OCI-LY7 (cell line): Measurements from ENCODE around the gene E2F4. TPM values are rescaled to one million over a fixed set of nuclear protein-coding genes. Genes with fewer than 3 reads are reported as not detected.

ENCODE experiments used
- BruUV-seq: library from RNA; stranded (reverse); fragments of 400-500 nt; replicated peaks from 2 replicates; lab custom pipeline; 2021; lab: Mats Ljungman, UMichigan
- CTCF ChIA-PET: fragments of 300-600 bp; sonication (Branson Sonifier 250); formaldehyde crosslinking; loops from one replicate; lab custom pipeline; 2022; ENCODE audit warnings: antibody characterized with exemption; ENCODE audit not compliant: unreplicated experiment; lab: Charles Lee
- POLR2A ChIA-PET: fragments of 300-600 bp; sonication (Branson Sonifier 250); formaldehyde crosslinking; loops from one replicate; lab custom pipeline; 2022; ENCODE audit warnings: antibody characterized with exemption; lab: Charles Lee
- DNase-seq: peaks from one replicate; pipeline ENCODE4 v3.0.0-alpha.2; 2015; ENCODE audit warnings: low spot score
- H2AFZ ChIP-seq: fragments of 200-600 bp; sonication (generic), shearing (Covaris generic); 2 replicates; pipeline ENCODE4 v1.6.1; 2014; ENCODE audit warnings: mild to moderate bottlenecking, antibody characterized with exemption, low read length, moderate library complexity
- H3K27ac ChIP-seq: fragments of 200-600 bp; sonication (generic); 2 replicates; pipeline ENCODE4 v1.5.1; 2014; ENCODE audit warnings: mixed run types, low read depth, mild to moderate bottlenecking, moderate library complexity, low read length, inconsistent platforms; ENCODE audit not compliant: poor library complexity, severe bottlenecking
- H3K36me3 ChIP-seq: fragments of 200-600 bp; sonication (generic); 2 replicates; pipeline ENCODE4 v1.6.1; 2014; ENCODE audit warnings: mild to moderate bottlenecking, antibody characterized with exemption, low read length, moderate library complexity, mixed read lengths; ENCODE audit not compliant: insufficient read depth
- H3K4me1 ChIP-seq: fragments of 200-600 bp; sonication (generic); 2 replicates; pipeline ENCODE4 v1.5.1; 2014; ENCODE audit warnings: mild to moderate bottlenecking, low read length; ENCODE audit not compliant: insufficient read depth, poor library complexity, severe bottlenecking
- H3K4me2 ChIP-seq: fragments of 200-600 bp; sonication (generic); 2 replicates; pipeline ENCODE4 v1.6.1; 2014; ENCODE audit warnings: mild to moderate bottlenecking, low read length
- H3K4me3 ChIP-seq: fragments of 200-600 bp; sonication (generic); 2 replicates; pipeline ENCODE4 v1.5.1; 2014; ENCODE audit warnings: mild to moderate bottlenecking, low read depth, low read length; ENCODE audit not compliant: poor library complexity, severe bottlenecking
- H3K79me2 ChIP-seq: fragments of 200-600 bp; sonication (generic); 2 replicates; pipeline ENCODE4 v1.6.1; 2016; ENCODE audit warnings: low read depth, mild to moderate bottlenecking, low read length, moderate library complexity, mixed read lengths; ENCODE audit not compliant: insufficient read depth
- H3K9me2 ChIP-seq: fragments of 200-600 bp; sonication (generic); 2 replicates; pipeline ENCODE4 v1.6.1; 2016; ENCODE audit warnings: mild to moderate bottlenecking, low read length, mixed read lengths; ENCODE audit not compliant: insufficient read depth
- H3K9me3 ChIP-seq: fragments of 200-600 bp; sonication (generic); 2 replicates; pipeline ENCODE4 v1.6.1; 2014; ENCODE audit warnings: mild to moderate bottlenecking, mixed run types, low read length, mixed read lengths
- H4K20me1 ChIP-seq: fragments of 200-600 bp; sonication (generic); 2 replicates; pipeline ENCODE4 v1.6.1; 2014; ENCODE audit warnings: mild to moderate bottlenecking, antibody characterized with exemption, low read length, moderate library complexity, mixed read lengths; ENCODE audit not compliant: insufficient read depth
- CTCF ChIP-seq: fragments of 200-600 bp; sonication (generic); conservative IDR thresholded peaks from 2 replicates; pipeline ENCODE4 v1.5.1; 2014; ENCODE audit warnings: mild to moderate bottlenecking, antibody characterized with exemption, low read length, moderate library complexity, mixed read lengths
- EZH2phosphoT487 ChIP-seq: fragments of 200-600 bp; sonication (generic); IDR thresholded peaks from 2 replicates; pipeline ENCODE4 v1.6.1; 2018; ENCODE audit warnings: low read depth, borderline replicate concordance, mild to moderate bottlenecking, mixed run types, antibody characterized with exemption, low read length, moderate library complexity, mixed read lengths
- intact Hi-C: fragments of 100-400 bp; cut with micrococcal nuclease; formaldehyde crosslinking; loops from one replicate; pipeline ENCODE4 v1.10.0; 2022; ENCODE audit not compliant: unreplicated experiment
- total RNA-seq, 2 experiments: library from RNA; depleted of rRNA in 1 of 2; stranded (reverse); fragments of >200 nt in 1 of 2; shearing (Covaris generic) in 1 of 2; gene quantifications; 2 replicates each; pipeline ENCODE4 v1.2.3, GENCODE V29; 2014 to 2022

Gene E2F4
- total RNA-seq, 2 experiments from 2014 or later, result 124 to 157 TPM

GRCh38 chr16:67210069-67210937, 18.3 kb downstream of the E2F4 start:
- no peak for DNase-seq
- BruUV-seq, result no TSS peak
- Histone ChIP-seq H3K9me2 (no peaks in the 10 kb centered on the region), H3K27ac (no peak overlapping the region), H2AFZ (no peak overlapping the region), H3K4me1 (no peaks in the 10 kb centered on the region), H4K20me1 (no peaks in the 10 kb centered on the region), H3K9me3 (no peaks in the 10 kb centered on the region), H3K79me2 (no peaks in the 10 kb centered on the region), H3K4me3 (no peak overlapping the region), H3K4me2 (no peak overlapping the region), H3K36me3 (no peaks in the 10 kb centered on the region; the same call in 1 of the 2 replicates)
- intact Hi-C loops, result no loop called here
- CTCF ChIA-PET, result no interaction called here
- POLR2A ChIA-PET, result no interaction called here
- no peak for TF ChIP-seq CTCF
- TF ChIP-seq EZH2phosphoT487, result no peak

- H3K9me2 ChIP-seq, result no peaks in the 10 kb centered on the region
- no peak overlapping the region for H3K4me3 ChIP-seq
- BruUV-seq, result no TSS peak
- TF ChIP-seq EZH2phosphoT487 (no peak), CTCF (no peak)
- DNase-seq, result no peak
- intact Hi-C loops, result no loop called here
- ChIA-PET CTCF (no interaction called here), POLR2A (interaction anchor here (0.6 to 1.6 kb wide), 2 partner anchors 10 to 33 kb away, joined by 3 to 6 read pairs; no protein-coding TSS in a partner anchor)
- H3K4me2 ChIP-seq, result no peak overlapping the region
- no peaks in the 10 kb centered on the region for H3K4me1 ChIP-seq
- no peak overlapping the region for H3K27ac ChIP-seq
- no peak overlapping the region for H2AFZ ChIP-seq
- H4K20me1 ChIP-seq, result no peaks in the 10 kb centered on the region
- no peaks in the 10 kb centered on the region for H3K9me3 ChIP-seq
- no peaks in the 10 kb centered on the region for H3K79me2 ChIP-seq
- H3K36me3 ChIP-seq, result no peaks in the 10 kb centered on the region
These were observed 19.7 kb downstream of the E2F4 start for GRCh38 chr16:67211674-67212073.

- BruUV-seq, result no TSS peak
- TF ChIP-seq CTCF (no peak), EZH2phosphoT487 (no peak)
- H3K4me2 ChIP-seq, result no peak overlapping the region
- no peaks in the 10 kb centered on the region for H3K9me2 ChIP-seq
- no peaks in the 10 kb centered on the region for H3K9me3 ChIP-seq
- H3K79me2 ChIP-seq, result no peaks in the 10 kb centered on the region
- no peaks in the 10 kb centered on the region for H3K4me1 ChIP-seq
- ChIA-PET CTCF (no interaction called here), POLR2A (interaction anchor here (1.6 kb wide), 1 partner anchor 32 kb away, joined by 6 read pairs; no protein-coding TSS in a partner anchor)
- H3K27ac ChIP-seq, result no peak overlapping the region
- no peaks in the 10 kb centered on the region for H4K20me1 ChIP-seq
- H3K4me3 ChIP-seq, result no peak overlapping the region
- intact Hi-C loops, result no loop called here
- no peak overlapping the region for H2AFZ ChIP-seq
- no peaks in the 10 kb centered on the region for H3K36me3 ChIP-seq
- DNase-seq, result no peak
These were observed 20.8 kb downstream of the E2F4 start for GRCh38 chr16:67212766-67213165.
